GM20431 (cell line): ENCODE results near the gene C1R.

Source experiments
- in situ Hi-C: fragments of 300-500 bp; cut with MseI, MboI; formaldehyde crosslinking; loops from one replicate; pipeline ENCODE4 v1.15.0; 2020; ENCODE audit warnings: low sequenced_read_pairs; ENCODE audit not compliant: unreplicated experiment

C1R gene

GRCh38 chr12:7101047-7101693 is 8.9 kb upstream of the C1R start:
- in situ Hi-C loops, result no loop called here

GRCh38 chr12:7100239-7100638 is 8.0 kb upstream of the C1R start:
- in situ Hi-C loops, result no loop called here

GRCh38 chr12:7099290-7099996 is 7.2 kb upstream of the C1R start:
- in situ Hi-C loops, result no loop called here

- in situ Hi-C loops, result no loop called here
Observed at GRCh38 chr12:7096979-7097378, 4.7 kb upstream of the C1R start.

GRCh38 chr12:7096006-7096932 is 4.0 kb upstream of the C1R start:
- in situ Hi-C loops, result no loop called here

- in situ Hi-C loops, result no loop called here
Observed at GRCh38 chr12:7093892-7094291, 1.6 kb upstream of the C1R start.

GRCh38 chr12:7093486-7093885 is 1.2 kb upstream of the C1R start:
- in situ Hi-C loops, result no loop called here

- in situ Hi-C loops, result no loop called here
Observed at GRCh38 chr12:7092986-7093460, 778 bp upstream of the C1R start.

GRCh38 chr12:7091660-7092228 is 501 bp downstream of the C1R start:
- in situ Hi-C loops, result no loop called here

- in situ Hi-C loops, result no loop called here
Observed at GRCh38 chr12:7091171-7091570, 1.1 kb downstream of the C1R start.

- in situ Hi-C loops, result no loop called here
Observed at GRCh38 chr12:7090222-7090998, 1.8 kb downstream of the C1R start.

- in situ Hi-C loops, result no loop called here
Observed at GRCh38 chr12:7089196-7089871, 2.9 kb downstream of the C1R start.

- in situ Hi-C loops, result no loop called here
Observed at GRCh38 chr12:7083125-7083524, 9.1 kb downstream of the C1R start.

GRCh38 chr12:7081037-7081436 is 11.2 kb downstream of the C1R start:
- in situ Hi-C loops, result no loop called here

- in situ Hi-C loops, result no loop called here
Observed at GRCh38 chr12:7079826-7080125, 12.5 kb downstream of the C1R start.

GRCh38 chr12:7078163-7078562 is 14.1 kb downstream of the C1R start:
- in situ Hi-C loops, result no loop called here

- in situ Hi-C loops, result no loop called here
Observed at GRCh38 chr12:7076493-7076892, 15.8 kb downstream of the C1R start.

- in situ Hi-C loops, result no loop called here
Observed at GRCh38 chr12:7075939-7076338, 16.3 kb downstream of the C1R start.

GRCh38 chr12:7075518-7075917 is 16.7 kb downstream of the C1R start:
- in situ Hi-C loops, result no loop called here
